Endodermal cell (in vitro differentiated cells): ENCODE measurements around the gene MPC1L. TPM values are rescaled to one million over a fixed set of nuclear protein-coding genes. Genes with fewer than 3 reads are reported as not detected.
"Not testable (repeated sequence)": the region's sequence is repeated elsewhere in the genome, so short reads cannot be mapped to it uniquely, and the experiment has no call there.

Experiments used
- DNase-seq: peaks from one replicate; pipeline ENCODE4 v3.0.0-alpha.2; 2017
- H3K27ac ChIP-seq: 2 replicates; pipeline ENCODE4 v1.5.1; 2013; ENCODE audit warnings: mild to moderate bottlenecking, low read depth, low read length, moderate library complexity
- H3K27me3 ChIP-seq: 2 replicates; pipeline ENCODE4 v1.6.1; 2013; ENCODE audit warnings: mild to moderate bottlenecking, low read length, moderate library complexity; ENCODE audit not compliant: insufficient read depth, control insufficient read depth, poor library complexity, severe bottlenecking
- H3K36me3 ChIP-seq: 2 replicates; pipeline ENCODE4 v1.7.0; 2013; ENCODE audit warnings: mild to moderate bottlenecking, low read length, moderate library complexity; ENCODE audit not compliant: control insufficient read depth, insufficient read depth
- H3K4me1 ChIP-seq: one replicate; pipeline ENCODE4 v1.7.0; 2013; ENCODE audit warnings: low read length; ENCODE audit not compliant: control insufficient read depth, insufficient read depth
- H3K4me3 ChIP-seq: 2 replicates; pipeline ENCODE4 v1.5.1; 2013; ENCODE audit warnings: mild to moderate bottlenecking, low read length, moderate library complexity
- H3K9ac ChIP-seq: 2 replicates; pipeline ENCODE4 v1.6.1; 2013; ENCODE audit warnings: mild to moderate bottlenecking, low read length, moderate library complexity; ENCODE audit not compliant: poor library complexity, severe bottlenecking; ENCODE audit errors: extremely low read depth
- H3K9me3 ChIP-seq: 2 replicates; pipeline ENCODE4 v1.6.1; 2013; ENCODE audit warnings: mild to moderate bottlenecking, low read length, moderate library complexity; ENCODE audit not compliant: control insufficient read depth
- H3K27ac Mint-ChIP-seq: 2 replicates; pipeline ENCODE4 v1.8.0; 2020; ENCODE audit warnings: mixed read lengths
- H3K27me3 Mint-ChIP-seq: 2 replicates; pipeline ENCODE4 v1.8.0; 2021; ENCODE audit warnings: mild to moderate bottlenecking, mixed read lengths; ENCODE audit not compliant: insufficient read depth
- H3K36me3 Mint-ChIP-seq: 2 replicates; pipeline ENCODE4 v1.8.0; 2020; ENCODE audit warnings: low read depth, mixed read lengths
- H3K4me1 Mint-ChIP-seq: 2 replicates; pipeline ENCODE4 v1.8.0; 2020; ENCODE audit warnings: mixed read lengths
- H3K4me3 Mint-ChIP-seq: 2 replicates; pipeline ENCODE4 v1.8.0; 2020; ENCODE audit warnings: mild to moderate bottlenecking, moderate library complexity, mixed read lengths
- H3K9me3 Mint-ChIP-seq: 2 replicates; pipeline ENCODE4 v1.8.0; 2020; ENCODE audit warnings: mild to moderate bottlenecking, mixed read lengths
- CTCF ChIP-seq: fragments of 200-600 bp; sonication (generic); conservative IDR thresholded peaks from 2 replicates; pipeline ENCODE4 v1.5.0; 2021; ENCODE audit warnings: antibody characterized with exemption, mild to moderate bottlenecking
- WGBS, 2 experiments: methylation state at CpG; one replicate each; pipeline versions ENCODE4 v1.1.5 to v1.1.7; 2013; ENCODE audit warnings: missing lambda C conversion rate in 2 of 2, mixed read lengths in 1 of 2; ENCODE audit not compliant: insufficient coverage in 1 of 2, insufficient read length in 1 of 2; 5-methylcytosine and 5-hydroxymethylcytosine counted together
- long read RNA-seq, 4 experiments: library from polyadenylated mRNA in 2 of 4; library from RNA in 1 of 4; library from capped mRNA in 1 of 4; stranded (forward) in 3 of 4; unstranded in 1 of 4; transcript quantifications; one replicate each; pipeline ENCODE4 v2.0.0, GENCODE V29; 2020 to 2021; ENCODE audit warnings: inconsistent platforms in 1 of 4
- polyA plus RNA-seq, 2 experiments: library from polyadenylated mRNA; stranded (reverse); fragments of 50-300 nt; gene quantifications; one replicate each; pipeline ENCODE4 v1.2.3, GENCODE V29; 2013
- total RNA-seq, 2 donors: library from RNA; stranded (reverse); fragmentation: NEBNext Ultra II Directional in 1 of 2; extraction: Animal tissue kit (Norgen Biotek cat#: 25700) in 1 of 2; gene quantifications; 2 replicates in 1 of 2; 3 replicates in 1 of 2; pipeline ENCODE4 v1.2.1, GENCODE V29; 2021

Gene MPC1L
- total RNA-seq, result not detected
- not detected for polyA plus RNA-seq (2013, experiment 1 of 2)
- polyA plus RNA-seq (2013, experiment 2 of 2), result not detected
- long read RNA-seq, experiment 1, result 0 reads
- long read RNA-seq, experiment 2, result 0 reads
- long read RNA-seq, experiment 3, result 0 reads
- long read RNA-seq, experiment 4, result 0 reads

- Mint-ChIP-seq H3K27me3 (peaks cover 2% of the 10 kb centered on the region), H3K9me3 (peaks cover 19% of the 10 kb centered on the region), H3K27ac (no peak within 1 kb of the TSS), H3K4me1 (no peaks in the 10 kb centered on the region), H3K36me3 (peaks cover 3% of the 10 kb centered on the region), H3K4me3 (no peak within 1 kb of the TSS)
- Histone ChIP-seq H3K4me3 (no peak within 1 kb of the TSS), H3K4me1 (no peaks in the 10 kb centered on the region), H3K9me3 (no peaks in the 10 kb centered on the region), H3K36me3 (no peaks in the 10 kb centered on the region), H3K27ac (no peak within 1 kb of the TSS), H3K27me3 (no peaks in the 10 kb centered on the region), H3K9ac (no peak within 1 kb of the TSS)
- WGBS, 2 experiments, result 96 to 97% methylated on average over 30 to 38 of the region's 38 CpGs
- DNase-seq, result no peak
- TF ChIP-seq CTCF, result no peak
Measured at GRCh38 chrX:40623139-40623536, at the start of gene MPC1L. Gene MPC1L, plus strand, starts transcription at chrX:40623428. Its CDS starts 138 bp downstream, at chrX:40623566.

- no peak overlapping the region for H3K27ac ChIP-seq
- no peaks in the 10 kb centered on the region for H3K36me3 ChIP-seq
- Mint-ChIP-seq H3K4me3 (no peak overlapping the region), H3K4me1 (peaks cover 18% of the 10 kb centered on the region), H3K36me3 (no peaks in the 10 kb centered on the region), H3K27ac (no peak overlapping the region), H3K9me3 (peaks cover 32% of the 10 kb centered on the region), H3K27me3 (no peaks in the 10 kb centered on the region)
- H3K27me3 ChIP-seq, result no peaks in the 10 kb centered on the region
- no peak overlapping the region for H3K9ac ChIP-seq
- 66% methylated on average over 2 of the region's 2 CpGs; no CpG with 5 or more reads in 1 of the 2 experiments for WGBS, 2 experiments
- H3K4me3 ChIP-seq, result no peak overlapping the region
- no peaks in the 10 kb centered on the region for H3K4me1 ChIP-seq
- DNase-seq, result peak; percentile 81
- H3K9me3 ChIP-seq, result no peaks in the 10 kb centered on the region
- peak; percentile 78 for TF ChIP-seq CTCF
Measured at GRCh38 chrX:40573763-40574162, 49.5 kb upstream of the MPC1L start.

GRCh38 chrX:40575411-40575810, 47.8 kb upstream of the MPC1L start:
- Mint-ChIP-seq H3K9me3 (peaks cover 34% of the 10 kb centered on the region), H3K4me1 (peaks cover 18% of the 10 kb centered on the region)
- H3K4me1 ChIP-seq, H3K36me3 ChIP-seq, H3K9me3 ChIP-seq, H3K4me3 Mint-ChIP-seq, H3K4me3 ChIP-seq, H3K9ac ChIP-seq, H3K27ac Mint-ChIP-seq, H3K27me3 Mint-ChIP-seq, H3K27ac ChIP-seq, DNase-seq, H3K27me3 ChIP-seq, H3K36me3 Mint-ChIP-seq: not testable (repeated sequence)
- 60 to 100% methylated on average over 1 to 2 of the region's 2 CpGs for WGBS, 2 experiments

- Mint-ChIP-seq H3K4me1 (peaks cover 12% of the 10 kb centered on the region), H3K36me3 (no peaks in the 10 kb centered on the region), H3K9me3 (peaks cover 35% of the 10 kb centered on the region), H3K4me3 (no peak overlapping the region), H3K27me3 (no peaks in the 10 kb centered on the region), H3K27ac (no peak overlapping the region)
- no peak for DNase-seq
- no peak overlapping the region for H3K27ac ChIP-seq
- no peaks in the 10 kb centered on the region for H3K36me3 ChIP-seq
- no peaks in the 10 kb centered on the region for H3K4me1 ChIP-seq
- no peaks in the 10 kb centered on the region for H3K9me3 ChIP-seq
- no peak overlapping the region for H3K4me3 ChIP-seq
- WGBS, 2 experiments, result 96% methylated on average over 3 of the region's 3 CpGs; no CpG with 5 or more reads in 1 of the 2 experiments
- no peak overlapping the region for H3K9ac ChIP-seq
- no peak for TF ChIP-seq CTCF
- no peaks in the 10 kb centered on the region for H3K27me3 ChIP-seq
Measured at GRCh38 chrX:40576291-40576690, 46.9 kb upstream of the MPC1L start.
